ENCODE measurements around the gene DNM1. TPM values are rescaled to one million over a fixed set of nuclear protein-coding genes. Genes with fewer than 3 reads are reported as not detected.

The DNM1 gene
- total RNA-seq, 2 experiments from 2014 or later: 1.2 to 1.4 TPM

- Mint-ChIP-seq H3K4me1 (peaks cover 4% of the 10 kb centered on the region), H3K27ac (no peak overlapping the region), H3K4me3 (no peak overlapping the region), H3K27me3 (no peaks in the 10 kb centered on the region), H3K36me3 (no peaks in the 10 kb centered on the region), H3K9me3 (no peaks in the 10 kb centered on the region)
- POLR2A ChIA-PET: no interaction called here
- no peak for ATAC-seq (ENCODE audit: low read depth)
- no peak for DNase-seq
These were observed 95.6 kb downstream of the DNM1 start for GRCh38 chr9:128298535-128299482.

- Mint-ChIP-seq H3K4me1 (no peaks in the 10 kb centered on the region), H3K36me3 (peaks cover 2% of the 10 kb centered on the region), H3K27me3 (no peaks in the 10 kb centered on the region), H3K9me3 (no peaks in the 10 kb centered on the region), H3K4me3 (no peak overlapping the region), H3K27ac (no peak overlapping the region)
- DNase-seq (no peak), ATAC-seq (ENCODE audit: low read depth) (no peak)
- POLR2A ChIA-PET: interaction anchor here (0.5 kb wide), 1 partner anchor 67 kb away, joined by 3 read pairs; the partner anchor contains the start of gene URM1
These were observed 101.2 kb downstream of the DNM1 start for GRCh38 chr9:128304136-128304970.

Small RNA genes within 50 kb of the gene (microRNA-seq; reads per million reads assigned to microRNA genes)
- gene MIR199B (18.9 reads per million, percentile 28 among the genes with 10 or more reads in this experiment), gene MIR3154 (not detected)

Other genes starting within 250 kb of the DNM1 start
- gene EEIG1, start 222.4 kb upstream of the DNM1 start, total RNA-seq: 100 to 1,000 TPM; 329 to 366 TPM
- 10 to 100 TPM; 11.8 to 13.2 TPM for gene NAIF1, start 136.1 kb upstream of the DNM1 start, total RNA-seq
- gene SLC25A25, start 135.1 kb upstream of the DNM1 start, total RNA-seq: 10 to 100 TPM; 21.2 to 21.8 TPM
- 10 to 100 TPM; 51.8 to 53.2 TPM for gene PTGES2, start 75.7 kb upstream of the DNM1 start, total RNA-seq
- not detected for gene LCN2, start 53.9 kb upstream of the DNM1 start, total RNA-seq
- gene BBLN, start 43.1 kb upstream of the DNM1 start, total RNA-seq: 10 to 100 TPM; 77.6 to 90.9 TPM
- 100 to 1,000 TPM; 149 to 152 TPM for gene CIZ1, start 11.8 kb upstream of the DNM1 start, total RNA-seq
- gene GOLGA2, start 72.6 kb downstream of the DNM1 start, total RNA-seq: 10 to 100 TPM; 72.6 to 72.7 TPM
- gene SWI5, start 72.9 kb downstream of the DNM1 start, total RNA-seq: 10 to 100 TPM; 12.3 to 14.3 TPM
- 10 to 100 TPM; 18.7 to 21.0 TPM for gene TRUB2, start 119.1 kb downstream of the DNM1 start, total RNA-seq
- gene COQ4, start 119.5 kb downstream of the DNM1 start, total RNA-seq: 10 to 100 TPM; 34.9 to 35.1 TPM
- 10 to 100 TPM; 13.6 to 13.9 TPM for gene SLC27A4, start 137.1 kb downstream of the DNM1 start, total RNA-seq
- 10 to 100 TPM; 60.7 to 63.4 TPM for gene URM1, start 168.0 kb downstream of the DNM1 start, total RNA-seq
- gene CERCAM, start 217.5 kb downstream of the DNM1 start, total RNA-seq: 1 to 10 TPM; 3.5 to 3.7 TPM

Measured in activated naive CD8-positive, alpha-beta T cell treated with anti-CD3 and anti-CD28 coated beads, Interleukin-2, amount 10 ng/mL, durations not matched to agents 7 days and 5 days (primary cell).